WERI-Rb-1 (cell line): Measurements from ENCODE around the gene MORN2.

Experiments
- DNase-seq: peaks from one replicate; pipeline ENCODE4 v3.0.0-alpha.2; 2020
- H3K27ac ChIP-seq: fragments of 250-450 bp; sonication (Bioruptor Pico); 2 replicates; pipeline ENCODE4 v1.5.1; 2020; ENCODE audit warnings: mild to moderate bottlenecking, moderate library complexity
- H3K27me3 ChIP-seq: fragments of 250-450 bp; sonication (Bioruptor Pico); 2 replicates; pipeline ENCODE4 v1.5.1; 2021; ENCODE audit warnings: mild to moderate bottlenecking, low read depth, moderate library complexity; ENCODE audit not compliant: insufficient read depth, severe bottlenecking
- H3K36me3 ChIP-seq: fragments of 250-450 bp; sonication (Bioruptor Pico); 2 replicates; pipeline ENCODE4 v1.5.1; 2020; ENCODE audit warnings: mild to moderate bottlenecking, moderate library complexity
- H3K4me3 ChIP-seq: 2 replicates; pipeline ENCODE4 v1.5.1; 2011; ENCODE audit warnings: low read depth, mild to moderate bottlenecking, control low read depth, low read length
- H3K9me3 ChIP-seq: fragments of 250-450 bp; sonication (Bioruptor Pico); 2 replicates; pipeline ENCODE4 v1.5.1; 2021; ENCODE audit warnings: mild to moderate bottlenecking, moderate library complexity; ENCODE audit not compliant: severe bottlenecking
- CTCF ChIP-seq: IDR thresholded peaks from 2 replicates; pipeline ENCODE4 v1.5.1; 2011; ENCODE audit warnings: low read depth, mild to moderate bottlenecking, control low read depth, inconsistent platforms, low read length

Gene MORN2

GRCh38 chr2:38887347-38887746 lies 11.6 kb downstream of the MORN2 start:
- no peak overlapping the region for H3K4me3 ChIP-seq
- no peak overlapping the region for H3K27ac ChIP-seq
- H3K36me3 ChIP-seq: no peaks in the 10 kb centered on the region
- H3K27me3 ChIP-seq: no peaks in the 10 kb centered on the region
- DNase-seq: no peak
- TF ChIP-seq CTCF: no peak
- H3K9me3 ChIP-seq: peaks cover 5% of the 10 kb centered on the region

- H3K27ac ChIP-seq: no peak overlapping the region
- H3K27me3 ChIP-seq: no peaks in the 10 kb centered on the region
- peaks cover 5% of the 10 kb centered on the region for H3K9me3 ChIP-seq
- H3K36me3 ChIP-seq: no peaks in the 10 kb centered on the region
- no peak for TF ChIP-seq CTCF
- no peak for DNase-seq
- H3K4me3 ChIP-seq: no peak overlapping the region
Measured at GRCh38 chr2:38887902-38888554, 12.3 kb downstream of the MORN2 start.

GRCh38 chr2:38889045-38889444 lies 13.3 kb downstream of the MORN2 start:
- Histone ChIP-seq H3K27ac (no peak overlapping the region), H3K36me3 (no peaks in the 10 kb centered on the region), H3K4me3 (no peak overlapping the region), H3K27me3 (no peaks in the 10 kb centered on the region), H3K9me3 (peaks cover 5% of the 10 kb centered on the region)
- no peak for TF ChIP-seq CTCF
- DNase-seq: no peak

GRCh38 chr2:38889575-38889974 lies 13.8 kb downstream of the MORN2 start, which contains the start of gene ARHGEF33:
Gene ARHGEF33, plus strand, starts transcription at chr2:38889875. Its CDS starts 29,573 bp downstream, at chr2:38919448.
- Histone ChIP-seq H3K9me3 (peaks cover 5% of the 10 kb centered on the region), H3K36me3 (no peaks in the 10 kb centered on the region), H3K27ac (no peak within 1 kb of the TSS), H3K27me3 (no peaks in the 10 kb centered on the region), H3K4me3 (no peak within 1 kb of the TSS)
- TF ChIP-seq CTCF: no peak
- no peak for DNase-seq

GRCh38 chr2:38892819-38893218 lies 17.0 kb downstream of the MORN2 start:
- no peaks in the 10 kb centered on the region for H3K27me3 ChIP-seq
- peaks cover 3% of the 10 kb centered on the region for H3K9me3 ChIP-seq
- H3K36me3 ChIP-seq: no peaks in the 10 kb centered on the region
- no peak overlapping the region for H3K27ac ChIP-seq
- no peak for DNase-seq
- no peak for TF ChIP-seq CTCF
- no peak overlapping the region for H3K4me3 ChIP-seq

GRCh38 chr2:38898256-38898655 lies 22.5 kb downstream of the MORN2 start:
- no peak for TF ChIP-seq CTCF
- Histone ChIP-seq H3K27me3 (no peaks in the 10 kb centered on the region), H3K4me3 (no peak overlapping the region), H3K27ac (no peak overlapping the region), H3K9me3 (no peaks in the 10 kb centered on the region), H3K36me3 (no peaks in the 10 kb centered on the region)
- DNase-seq: no peak
